HCT116 (cell line): ENCODE data around the gene RNF113B. TPM values are rescaled to one million over a fixed set of nuclear protein-coding genes. Genes with fewer than 3 reads are reported as not detected.
A peak's percentile ranks its signal among the peaks of the same experiment; 100 is the strongest.

Source experiments
- ATAC-seq: fragments of 200-7000 bp; cut with Tn5 transposase; 2 replicates; pipeline ENCODE4 v1.9.1; 2020; ENCODE audit warnings: mild to moderate bottlenecking, moderate library complexity
- BruUV-seq: library from RNA; stranded (reverse); fragments of 400-500 nt; replicated peaks from 2 replicates; lab custom pipeline; 2021; lab: Mats Ljungman, UMichigan
- CTCF ChIA-PET: fragments of 300-600 bp; sonication (Branson Sonifier 250); formaldehyde crosslinking; loops from one replicate; lab custom pipeline; 2021; ENCODE audit warnings: antibody characterized with exemption; lab: Charles Lee
- POLR2A ChIA-PET: fragments of 300-600, 350-600 bp; sonication (Branson Sonifier 250); formaldehyde crosslinking; loops from one replicate; lab custom pipeline; 2021; ENCODE audit warnings: antibody characterized with exemption; lab: Charles Lee
- RAD21 ChIA-PET, 2 experiments: fragments of 300-600 bp; sonication (Branson Sonifier 250); formaldehyde crosslinking; loops; one replicate each; lab custom pipeline; 2023; ENCODE audit warnings: low total read pairs in 2 of 2; ENCODE audit not compliant: uncharacterized antibody in 2 of 2, unreplicated experiment in 2 of 2, low non-redundant PET in 1 of 2; lab: Charles Lee
- DNase-seq: peaks from one replicate; pipeline ENCODE4 v3.0.0-alpha.2; 2010; ENCODE audit warnings: low read depth, low spot score
- H2AFZ ChIP-seq: fragments of 200-600 bp; shearing (Covaris generic), sonication (generic); 2 replicates; pipeline ENCODE4 v1.6.1; 2017; ENCODE audit warnings: low read depth, mixed run types, mixed read lengths, antibody characterized with exemption, low read length; ENCODE audit not compliant: poor library complexity, severe bottlenecking
- H3K27ac ChIP-seq: 2 replicates; pipeline ENCODE4 v1.5.1; 2012; ENCODE audit warnings: low read depth, low read length
- H3K27me3 ChIP-seq: fragments of 200-600 bp; sonication (generic); 2 replicates; pipeline ENCODE4 v1.6.1; 2016; ENCODE audit warnings: mixed run types, low read length, mixed read lengths; ENCODE audit not compliant: insufficient read depth
- H3K36me3 ChIP-seq, 2 experiments: fragments of 200-500 bp in 1 of 2; fragments of 200-600 bp in 1 of 2; sonication (Bioruptor generic) in 1 of 2; sonication (generic) in 1 of 2; 2 replicates each; pipeline versions ENCODE4 v1.5.1 to v1.6.1; 2014 to 2016; ENCODE audit warnings: low read length in 2 of 2, inconsistent platforms in 1 of 2, mixed read lengths in 1 of 2, mixed run types in 1 of 2; ENCODE audit not compliant: insufficient read depth in 2 of 2, control insufficient read depth in 1 of 2
- H3K4me1 ChIP-seq, 2 experiments: fragments of 200-600 bp in 1 of 2; sonication (generic) in 1 of 2; 2 replicates each; pipeline versions ENCODE4 v1.5.1 to v1.6.1; 2012 to 2017; ENCODE audit warnings: low read length in 2 of 2, inconsistent platforms in 1 of 2, mild to moderate bottlenecking in 1 of 2, mixed read lengths in 1 of 2, mixed run types in 1 of 2, moderate library complexity in 1 of 2; ENCODE audit not compliant: insufficient read depth in 2 of 2, control insufficient read depth in 1 of 2
- H3K4me2 ChIP-seq: fragments of 200-600 bp; sonication (generic); 2 replicates; pipeline ENCODE4 v1.6.1; 2017; ENCODE audit warnings: mixed run types, low read length, mixed read lengths
- H3K4me3 ChIP-seq, 2 experiments: fragments of 200-600 bp in 1 of 2; sonication (generic) in 1 of 2; replicated peaks in 1 of 2; 2 replicates each; pipeline ENCODE4 v1.5.1; 2011 to 2016; ENCODE audit warnings: low read length in 2 of 2, control low read depth in 1 of 2, low read depth in 1 of 2, mild to moderate bottlenecking in 1 of 2, mixed read lengths in 1 of 2, mixed run types in 1 of 2
- H3K79me2 ChIP-seq: fragments of 200-600 bp; sonication (generic); 2 replicates; pipeline ENCODE4 v1.6.1; 2017; ENCODE audit warnings: mild to moderate bottlenecking, mixed run types, low read length, moderate library complexity, mixed read lengths; ENCODE audit not compliant: insufficient read depth
- H3K9ac ChIP-seq: fragments of 200-600 bp; sonication (generic); 2 replicates; pipeline ENCODE4 v1.6.1; 2016; ENCODE audit warnings: low read length, mixed read lengths
- H3K9me2 ChIP-seq: fragments of 200-600 bp; sonication (generic), shearing (Covaris generic); 2 replicates; pipeline ENCODE4 v1.6.1; 2017; ENCODE audit warnings: mixed run types, mild to moderate bottlenecking, moderate library complexity; ENCODE audit not compliant: insufficient read depth
- H3K9me3 ChIP-seq, 2 experiments: fragments of 200-500 bp in 1 of 2; fragments of 200-600 bp in 1 of 2; sonication (Bioruptor generic) in 1 of 2; sonication (generic) in 1 of 2; 2 replicates each; pipeline ENCODE4 v1.6.1; 2014 to 2017; ENCODE audit warnings: low read length in 2 of 2, mixed read lengths in 2 of 2, inconsistent platforms in 1 of 2, low read depth in 1 of 2, mild to moderate bottlenecking in 1 of 2, mixed run types in 1 of 2, moderate library complexity in 1 of 2; ENCODE audit not compliant: control insufficient read depth in 1 of 2, insufficient read depth in 1 of 2
- H4K20me1 ChIP-seq: fragments of 200-600 bp; sonication (generic), shearing (Covaris generic); 2 replicates; pipeline ENCODE4 v1.6.1; 2017; ENCODE audit warnings: mixed run types, mild to moderate bottlenecking, moderate library complexity; ENCODE audit not compliant: insufficient read depth
- CBX3 ChIP-seq: IDR thresholded peaks from 2 replicates; pipeline ENCODE4 v1.6.1; 2012; ENCODE audit warnings: low read depth
- ELF1 ChIP-seq: IDR thresholded peaks from 2 replicates; pipeline ENCODE4 v1.6.1; 2012; ENCODE audit warnings: low read depth, borderline replicate concordance
- FOSL1 ChIP-seq: IDR thresholded peaks from 2 replicates; pipeline ENCODE4 v1.6.1; 2012; ENCODE audit warnings: low read depth
- POLR2AphosphoS5 ChIP-seq: IDR thresholded peaks from 2 replicates; pipeline ENCODE4 v1.6.1; 2011; ENCODE audit warnings: mild to moderate bottlenecking, low read depth, low read length, moderate library complexity
- SIN3A ChIP-seq: IDR thresholded peaks from 2 replicates; pipeline ENCODE4 v1.6.1; 2012; ENCODE audit warnings: low read depth
- SRF ChIP-seq: IDR thresholded peaks from 2 replicates; pipeline ENCODE4 v1.6.1; 2012; ENCODE audit warnings: low read depth
- TCF7L2 ChIP-seq: IDR thresholded peaks from 2 replicates; pipeline ENCODE4 v1.7.0; 2011; ENCODE audit warnings: borderline replicate concordance, inconsistent platforms; ENCODE audit not compliant: insufficient read depth, insufficient read length; ENCODE audit errors: extremely low read depth
- YY1 ChIP-seq: IDR thresholded peaks from 2 replicates; pipeline ENCODE4 v1.6.1; 2011; ENCODE audit warnings: low read length, low read depth, moderate library complexity, mild to moderate bottlenecking; ENCODE audit not compliant: insufficient replicate concordance; ENCODE audit errors: extremely low read depth
- ZFX ChIP-seq: fragments of 450-650 bp; IDR thresholded peaks from 2 replicates; pipeline ENCODE4 v1.6.1; 2017
- intact Hi-C: fragments of 100-400 bp; cut with micrococcal nuclease; formaldehyde crosslinking; loops from 2 replicates; pipeline ENCODE4 v1.10.0; 2022
- total RNA-seq: library from RNA; stranded (reverse); gene quantifications from one replicate; pipeline ENCODE4 v1.2.1, GENCODE V29; 2021; ENCODE audit not compliant: unreplicated experiment
- TF ChIP-seq, protein P1 (sequence below): IDR thresholded peaks from 2 replicates; pipeline ENCODE4 v1.6.1; 2012
- TF ChIP-seq, protein P2 (sequence below), 3 experiments: fragments of 200-600 bp in 1 of 3; sonication (generic) in 1 of 3; IDR thresholded peaks in 2 of 3; conservative IDR thresholded peaks in 1 of 3; 2 replicates each; pipeline ENCODE4 v1.5.1; 2012 to 2017; ENCODE audit warnings: low read depth in 2 of 3, low read length in 2 of 3, antibody characterized with exemption in 1 of 3, borderline replicate concordance in 1 of 3, control low read depth in 1 of 3, mild to moderate bottlenecking in 1 of 3, mixed read lengths in 1 of 3, mixed run types in 1 of 3, moderate library complexity in 1 of 3; ENCODE audit not compliant: insufficient read depth in 1 of 3

RNF113B gene
- total RNA-seq, 1 experiment from 2014 or later = not detected

GRCh38 chr13:98171900-98172589 lies 5.0 kb downstream of the RNF113B start:
- CTCF ChIA-PET = no interaction called here
- Histone ChIP-seq H3K4me1 (peaks cover 33 to 35% of the 10 kb centered on the region in 2 experiments), H3K27ac (no peak overlapping the region), H3K9ac (no peak overlapping the region), H3K4me3 (no peak overlapping the region), H3K79me2 (peaks cover 3% of the 10 kb centered on the region; the same call in 1 of the 2 replicates), H3K9me3 (no peaks in the 10 kb centered on the region), H4K20me1 (no peaks in the 10 kb centered on the region), H3K9me2 (no peaks in the 10 kb centered on the region), H3K4me2 (peak overlapping the region; percentile 64), H3K27me3 (no peaks in the 10 kb centered on the region), H2AFZ (no peak overlapping the region), H3K36me3 (no peaks in the 10 kb centered on the region)
- intact Hi-C loops = no loop called here
- RAD21 ChIA-PET = no interaction called here
- BruUV-seq = no TSS peak
- DNase-seq = no peak
- ATAC-seq = 0 out of 2 replicates have a peak, but pooled peaks have one; percentile 15
- no peak for TF ChIP-seq SIN3A
- no peak for TF ChIP-seq POLR2AphosphoS5
- TF ChIP-seq ELF1 = no peak
- no peak for TF ChIP-seq SRF
- no peak for TF ChIP-seq ZFX
- TF ChIP-seq YY1 = no peak
- TF ChIP-seq, protein P1, sequence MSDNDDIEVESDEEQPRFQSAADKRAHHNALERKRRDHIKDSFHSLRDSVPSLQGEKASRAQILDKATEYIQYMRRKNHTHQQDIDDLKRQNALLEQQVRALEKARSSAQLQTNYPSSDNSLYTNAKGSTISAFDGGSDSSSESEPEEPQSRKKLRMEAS = no peak
- TF ChIP-seq, protein P2, sequence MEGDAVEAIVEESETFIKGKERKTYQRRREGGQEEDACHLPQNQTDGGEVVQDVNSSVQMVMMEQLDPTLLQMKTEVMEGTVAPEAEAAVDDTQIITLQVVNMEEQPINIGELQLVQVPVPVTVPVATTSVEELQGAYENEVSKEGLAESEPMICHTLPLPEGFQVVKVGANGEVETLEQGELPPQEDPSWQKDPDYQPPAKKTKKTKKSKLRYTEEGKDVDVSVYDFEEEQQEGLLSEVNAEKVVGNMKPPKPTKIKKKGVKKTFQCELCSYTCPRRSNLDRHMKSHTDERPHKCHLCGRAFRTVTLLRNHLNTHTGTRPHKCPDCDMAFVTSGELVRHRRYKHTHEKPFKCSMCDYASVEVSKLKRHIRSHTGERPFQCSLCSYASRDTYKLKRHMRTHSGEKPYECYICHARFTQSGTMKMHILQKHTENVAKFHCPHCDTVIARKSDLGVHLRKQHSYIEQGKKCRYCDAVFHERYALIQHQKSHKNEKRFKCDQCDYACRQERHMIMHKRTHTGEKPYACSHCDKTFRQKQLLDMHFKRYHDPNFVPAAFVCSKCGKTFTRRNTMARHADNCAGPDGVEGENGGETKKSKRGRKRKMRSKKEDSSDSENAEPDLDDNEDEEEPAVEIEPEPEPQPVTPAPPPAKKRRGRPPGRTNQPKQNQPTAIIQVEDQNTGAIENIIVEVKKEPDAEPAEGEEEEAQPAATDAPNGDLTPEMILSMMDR (IDR thresholded peaks at IDR 0.05 in 2 of 3, conservative IDR thresholded peaks at IDR 0.05 in 1 of 3; ENCODE audit: borderline replicate concordance in 1 of 3, insufficient read depth in 1 of 3, low read depth in 2 of 3, low read length in 2 of 3) = no peak
- no peak for TF ChIP-seq TCF7L2
- no peak for TF ChIP-seq CBX3
- TF ChIP-seq FOSL1 = no peak
- POLR2A ChIA-PET = no interaction called here
